Endothelial cell of umbilical vein (primary cell): Measurements from ENCODE around the gene PTGFRN.

ENCODE experiments used
- EZH2 ChIP-seq: IDR thresholded peaks from 2 replicates; pipeline ENCODE4 v1.6.1; 2012; ENCODE audit warnings: borderline replicate concordance, low read depth, mild to moderate bottlenecking, moderate library complexity, low read length, inconsistent platforms; ENCODE audit not compliant: severe bottlenecking
- GATA2 ChIP-seq: IDR thresholded peaks from 2 replicates; pipeline ENCODE4 v1.7.0; 2011; ENCODE audit warnings: low read depth, mild to moderate bottlenecking, moderate library complexity, mixed read lengths, low read length; ENCODE audit not compliant: insufficient read length, insufficient read depth
- JUN ChIP-seq: IDR thresholded peaks from 2 replicates; pipeline ENCODE4 v1.6.1; 2011; ENCODE audit warnings: borderline replicate concordance, low read depth; ENCODE audit not compliant: insufficient read length, insufficient read depth
- MYC ChIP-seq: IDR thresholded peaks from one replicate; pipeline ENCODE4 v1.6.1; 2011; ENCODE audit warnings: mild to moderate bottlenecking, low read depth, low read length
- POLR2A ChIP-seq: IDR thresholded peaks from 2 replicates; pipeline ENCODE4 v1.6.1; 2012; ENCODE audit warnings: low read depth, mild to moderate bottlenecking, control low read depth, low read length
- POLR2AphosphoS5 ChIP-seq: IDR thresholded peaks from 2 replicates; pipeline ENCODE4 v1.6.1; 2012; ENCODE audit warnings: low read depth, mild to moderate bottlenecking, control low read depth, low read length, moderate library complexity; ENCODE audit not compliant: insufficient read depth
- TF ChIP-seq, protein P1 (sequence below), 2 donors: IDR thresholded peaks; 1 replicate in 1 of 2; 2 replicates in 1 of 2; pipeline ENCODE4 v1.5.1; 2011; ENCODE audit warnings: low read length in 2 of 2, mild to moderate bottlenecking in 2 of 2, moderate library complexity in 2 of 2, control low read depth in 1 of 2, inconsistent platforms in 1 of 2, low read depth in 1 of 2; ENCODE audit not compliant: insufficient read depth in 1 of 2; ENCODE audit errors: extremely low read depth in 1 of 2
- TF ChIP-seq, protein P2 (sequence below): IDR thresholded peaks from 2 replicates; pipeline ENCODE4 v1.6.1; 2011; ENCODE audit not compliant: insufficient read depth, insufficient read length

DNA sequence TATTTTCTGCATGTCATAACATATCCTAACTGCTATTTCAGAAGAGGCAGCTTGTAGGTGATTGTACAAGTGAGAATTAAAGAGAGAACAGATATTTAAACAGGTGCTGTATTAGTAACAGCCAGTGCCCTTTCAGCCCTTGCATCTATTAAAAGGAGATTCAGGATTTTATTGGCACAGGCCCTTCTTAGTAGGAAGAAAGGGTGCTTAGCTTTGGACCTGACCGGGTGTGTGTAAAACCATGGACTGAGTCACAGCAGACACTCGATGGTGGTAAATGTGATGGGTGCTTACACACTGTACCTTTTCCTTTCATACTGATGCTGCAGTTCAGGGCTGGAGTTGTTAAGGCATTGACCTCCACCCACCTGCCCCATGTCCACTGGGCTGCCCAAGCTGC is 79.2 kb downstream of the PTGFRN start:
- TF ChIP-seq POLR2AphosphoS5 (no peak), EZH2 (no peak), POLR2A (no peak), JUN (no peak), MYC (no peak), GATA2 (no peak)
- TF ChIP-seq, protein P1, sequence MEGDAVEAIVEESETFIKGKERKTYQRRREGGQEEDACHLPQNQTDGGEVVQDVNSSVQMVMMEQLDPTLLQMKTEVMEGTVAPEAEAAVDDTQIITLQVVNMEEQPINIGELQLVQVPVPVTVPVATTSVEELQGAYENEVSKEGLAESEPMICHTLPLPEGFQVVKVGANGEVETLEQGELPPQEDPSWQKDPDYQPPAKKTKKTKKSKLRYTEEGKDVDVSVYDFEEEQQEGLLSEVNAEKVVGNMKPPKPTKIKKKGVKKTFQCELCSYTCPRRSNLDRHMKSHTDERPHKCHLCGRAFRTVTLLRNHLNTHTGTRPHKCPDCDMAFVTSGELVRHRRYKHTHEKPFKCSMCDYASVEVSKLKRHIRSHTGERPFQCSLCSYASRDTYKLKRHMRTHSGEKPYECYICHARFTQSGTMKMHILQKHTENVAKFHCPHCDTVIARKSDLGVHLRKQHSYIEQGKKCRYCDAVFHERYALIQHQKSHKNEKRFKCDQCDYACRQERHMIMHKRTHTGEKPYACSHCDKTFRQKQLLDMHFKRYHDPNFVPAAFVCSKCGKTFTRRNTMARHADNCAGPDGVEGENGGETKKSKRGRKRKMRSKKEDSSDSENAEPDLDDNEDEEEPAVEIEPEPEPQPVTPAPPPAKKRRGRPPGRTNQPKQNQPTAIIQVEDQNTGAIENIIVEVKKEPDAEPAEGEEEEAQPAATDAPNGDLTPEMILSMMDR (IDR thresholded peaks at IDR 0.05; ENCODE audit: extremely low read depth in 1 of 2, insufficient read depth in 1 of 2, low read depth in 1 of 2, low read length in 2 of 2), result no peak
- TF ChIP-seq, protein P2, sequence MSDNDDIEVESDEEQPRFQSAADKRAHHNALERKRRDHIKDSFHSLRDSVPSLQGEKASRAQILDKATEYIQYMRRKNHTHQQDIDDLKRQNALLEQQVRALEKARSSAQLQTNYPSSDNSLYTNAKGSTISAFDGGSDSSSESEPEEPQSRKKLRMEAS, result no peak
